GM12878 (cell line): ENCODE measurements around the gene SLC16A9.

Experiments
- ATF3 ChIP-seq: IDR thresholded peaks from 2 replicates; pipeline ENCODE4 v1.6.1; 2011; ENCODE audit warnings: low read depth, mild to moderate bottlenecking, low read length, moderate library complexity, borderline replicate concordance; ENCODE audit errors: extremely low read depth
- CTCF ChIP-seq, 3 experiments: IDR thresholded peaks in 2 of 3; conservative IDR thresholded peaks in 1 of 3; 2 replicates each; pipeline ENCODE4 v1.5.1; 2011; ENCODE audit warnings: low read depth in 3 of 3, low read length in 3 of 3, mild to moderate bottlenecking in 3 of 3, control low read depth in 2 of 3, moderate library complexity in 2 of 3, inconsistent platforms in 1 of 3, mixed read lengths in 1 of 3; ENCODE audit not compliant: control insufficient read depth in 2 of 3, insufficient read depth in 1 of 3; ENCODE audit errors: extremely low read depth in 1 of 3
- EZH2 ChIP-seq: IDR thresholded peaks from 2 replicates; pipeline ENCODE4 v1.6.1; 2012; ENCODE audit warnings: low read depth, mild to moderate bottlenecking, control low read depth, inconsistent platforms, low read length, borderline replicate concordance; ENCODE audit not compliant: control insufficient read depth
- FOXM1 ChIP-seq: IDR thresholded peaks from 2 replicates; pipeline ENCODE4 v1.6.1; 2012; ENCODE audit warnings: low read depth, mild to moderate bottlenecking, inconsistent platforms, low read length, moderate library complexity
- MAX ChIP-seq: IDR thresholded peaks from 2 replicates; pipeline ENCODE4 v1.6.1; 2012; ENCODE audit warnings: low read depth, low read length, improper control_type of control experiment
- MLLT1 ChIP-seq: fragments of 450-650 bp; IDR thresholded peaks from 2 replicates; pipeline ENCODE4 v1.6.1; 2016; ENCODE audit warnings: mild to moderate bottlenecking
- POLR2A ChIP-seq: IDR thresholded peaks from 2 replicates; pipeline ENCODE4 v1.6.1; 2011; ENCODE audit warnings: low read depth, mild to moderate bottlenecking, low read length
- RAD51 ChIP-seq: fragments of 450-650 bp; IDR thresholded peaks from 2 replicates; pipeline ENCODE4 v1.6.1; 2016; ENCODE audit warnings: moderate library complexity, mild to moderate bottlenecking, inconsistent platforms
- REST ChIP-seq: IDR thresholded peaks from 2 replicates; pipeline ENCODE4 v1.6.1; 2012; ENCODE audit warnings: mild to moderate bottlenecking, low read depth, low read length

- TF ChIP-seq POLR2A (no peak), MLLT1 (no peak), REST (no peak), ATF3 (no peak), FOXM1 (no peak), EZH2 (no peak), RAD51 (no peak), CTCF (IDR thresholded peaks at IDR 0.05 in 2 of 3, conservative IDR thresholded peaks at IDR 0.05 in 1 of 3; ENCODE audit: control insufficient read depth in 2 of 3, extremely low read depth in 1 of 3, insufficient read depth in 1 of 3, low read depth in 3 of 3, low read length in 3 of 3) (no peak), MAX (no peak)
Measured at GRCh38 chr10:59670269-59670668, 39.4 kb downstream of the SLC16A9 start.
